ENCODE results near the gene PROM1.

DNA sequence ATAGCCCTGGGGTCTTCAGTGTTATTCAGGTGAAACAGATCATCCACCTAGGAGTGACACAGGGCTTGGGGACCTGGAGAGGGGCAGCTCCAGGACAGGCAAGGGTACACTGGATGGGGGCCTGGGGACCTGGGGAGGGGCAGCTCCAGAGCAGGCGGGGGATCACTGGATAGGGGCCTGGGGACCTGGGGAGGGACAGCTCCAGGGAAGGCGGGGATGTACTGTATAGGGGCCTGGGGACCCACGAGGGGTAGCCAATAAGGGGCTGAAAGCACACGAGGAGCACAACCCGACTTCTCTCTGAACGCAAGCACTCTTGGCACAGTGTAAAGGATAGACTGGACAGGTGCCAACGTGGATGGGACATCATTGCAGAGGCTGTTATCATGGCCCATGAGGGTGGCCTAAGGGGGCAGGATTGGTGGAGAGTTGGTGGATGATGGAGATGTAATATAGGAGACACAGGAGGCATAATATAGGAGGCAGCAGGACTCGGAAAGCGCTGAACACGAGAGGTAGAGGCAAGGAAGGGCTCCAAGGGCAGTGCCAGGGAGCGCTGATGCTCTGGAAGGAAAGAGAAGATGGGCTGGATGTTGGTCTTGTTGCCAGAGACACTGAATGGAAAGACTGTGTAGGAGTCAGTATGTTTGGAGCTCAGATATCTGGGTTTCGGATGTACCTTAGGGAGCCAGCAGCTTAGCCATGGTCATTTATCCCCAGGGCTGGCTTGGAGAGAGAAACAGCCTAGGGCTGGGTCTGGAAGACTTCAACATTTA is 82.9 kb downstream of the PROM1 start:
- TF ChIP-seq, protein P1, sequence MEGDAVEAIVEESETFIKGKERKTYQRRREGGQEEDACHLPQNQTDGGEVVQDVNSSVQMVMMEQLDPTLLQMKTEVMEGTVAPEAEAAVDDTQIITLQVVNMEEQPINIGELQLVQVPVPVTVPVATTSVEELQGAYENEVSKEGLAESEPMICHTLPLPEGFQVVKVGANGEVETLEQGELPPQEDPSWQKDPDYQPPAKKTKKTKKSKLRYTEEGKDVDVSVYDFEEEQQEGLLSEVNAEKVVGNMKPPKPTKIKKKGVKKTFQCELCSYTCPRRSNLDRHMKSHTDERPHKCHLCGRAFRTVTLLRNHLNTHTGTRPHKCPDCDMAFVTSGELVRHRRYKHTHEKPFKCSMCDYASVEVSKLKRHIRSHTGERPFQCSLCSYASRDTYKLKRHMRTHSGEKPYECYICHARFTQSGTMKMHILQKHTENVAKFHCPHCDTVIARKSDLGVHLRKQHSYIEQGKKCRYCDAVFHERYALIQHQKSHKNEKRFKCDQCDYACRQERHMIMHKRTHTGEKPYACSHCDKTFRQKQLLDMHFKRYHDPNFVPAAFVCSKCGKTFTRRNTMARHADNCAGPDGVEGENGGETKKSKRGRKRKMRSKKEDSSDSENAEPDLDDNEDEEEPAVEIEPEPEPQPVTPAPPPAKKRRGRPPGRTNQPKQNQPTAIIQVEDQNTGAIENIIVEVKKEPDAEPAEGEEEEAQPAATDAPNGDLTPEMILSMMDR (IDR thresholded peaks at IDR 0.05): no peak
- TF ChIP-seq POLR2A (IDR thresholded peaks at IDR 0.05): no peak
- no peak for TF ChIP-seq EP300 (IDR thresholded peaks at IDR 0.05)
